Body of pancreas (tissue), 4 donors: ENCODE results near the gene UGDH. TPM values are rescaled to one million over a fixed set of nuclear protein-coding genes. Genes with fewer than 3 reads are reported as not detected.

Experiments used
- ATAC-seq: fragments of 150-250 bp; one replicate; pipeline ENCODE4 v1.9.1; 2016
- DNase-seq, 4 donors: peaks; one replicate each; pipeline ENCODE4 v3.0.0-alpha.2; 2019
- H3K27ac ChIP-seq, 4 donors: fragments of 200-600 bp; sonication (generic); 1 replicate in 3 of 4; 2 replicates in 1 of 4; pipeline versions ENCODE4 v1.5.1 to v1.6.1; 2016 to 2019; ENCODE audit warnings: mild to moderate bottlenecking in 1 of 4, mixed read lengths in 1 of 4, moderate library complexity in 1 of 4
- H3K27me3 ChIP-seq, 2 donors: fragments of 200-600 bp; sonication (generic); one replicate each; pipeline ENCODE4 v1.6.0; 2016; ENCODE audit warnings: mild to moderate bottlenecking in 1 of 2
- H3K36me3 ChIP-seq, 2 donors: fragments of 200-600 bp; sonication (generic); replicated peaks in 1 of 2; 2 replicates each; pipeline ENCODE4 v1.5.1; 2016; ENCODE audit warnings: low read depth in 2 of 2; ENCODE audit not compliant: insufficient read depth in 1 of 2
- H3K4me1 ChIP-seq: fragments of 200-600 bp; sonication (generic); one replicate; pipeline ENCODE4 v1.6.0; 2016
- H3K4me3 ChIP-seq, 2 donors: fragments of 200-600 bp; sonication (generic); 1 replicate in 1 of 2; 2 replicates in 1 of 2; pipeline ENCODE4 v1.5.1; 2016 to 2019
- H3K9me3 ChIP-seq, 3 donors: fragments of 200-600 bp; sonication (generic); 1 replicate in 2 of 3; 2 replicates in 1 of 3; pipeline ENCODE4 v1.5.1; 2016
- CTCF ChIP-seq, 7 experiments: fragments of 450-650 bp in 4 of 7; fragments of 200-600 bp in 3 of 7; sonication (generic) in 3 of 7; IDR thresholded peaks; one replicate each; pipeline ENCODE4 v1.5.1; 2016 to 2019; ENCODE audit warnings: antibody characterized with exemption in 7 of 7
- POLR2A ChIP-seq, 3 donors: fragments of 450-650 bp; IDR thresholded peaks; one replicate each; pipeline ENCODE4 v1.6.1; 2016; ENCODE audit warnings: antibody characterized with exemption in 3 of 3, mild to moderate bottlenecking in 2 of 3
- WGBS, 2 donors: methylation state at CpG; one replicate each; pipeline ENCODE4 v1.1.5; 2017; 5-methylcytosine and 5-hydroxymethylcytosine counted together
- intact Hi-C: fragments of 100-400 bp; cut with DNase I; formaldehyde crosslinking; loops from one replicate; pipeline ENCODE4 v1.15.1; 2023
- total RNA-seq, 2 donors: library from RNA; depleted of rRNA; stranded (reverse); fragments of >200 nt; gene quantifications; one replicate each; pipeline ENCODE4 v1.1.0, GENCODE V29; 2016

UGDH gene
- total RNA-seq, 2 donors from 2014 or later: 71.1 to 107 TPM

DNA sequence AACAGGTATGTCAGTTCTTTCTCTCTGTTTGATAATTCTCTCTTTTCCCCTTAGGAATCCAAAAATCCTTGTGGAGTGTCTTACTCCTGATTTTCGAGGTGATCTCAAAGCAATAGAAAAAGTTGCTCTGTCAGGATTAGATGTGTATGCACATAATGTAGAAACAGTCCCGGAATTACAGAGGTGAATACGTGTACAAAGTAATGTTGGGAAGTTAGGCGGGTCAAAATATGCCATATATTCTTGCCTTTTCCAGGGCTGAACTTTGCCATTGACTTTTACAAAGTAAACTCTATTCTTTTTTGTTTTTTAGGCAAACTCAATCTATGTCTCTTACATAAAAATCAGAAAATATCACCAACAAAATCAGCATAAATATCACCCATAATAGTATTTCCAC, 59.8 kb downstream of the UGDH start:
- no peaks in the 10 kb centered on the region for H3K27me3 ChIP-seq
- intact Hi-C loops: no loop called here
- H3K4me3 ChIP-seq: no peak overlapping the region
- WGBS, 2 donors: 86 to 88% methylated on average over 4 of the region's 4 CpGs
- no peak for TF ChIP-seq CTCF (IDR thresholded peaks at IDR 0.05)
- no peak for TF ChIP-seq POLR2A (IDR thresholded peaks at IDR 0.05)
- H3K27ac ChIP-seq: no peak overlapping the region
- no peaks in the 10 kb centered on the region for H3K9me3 ChIP-seq
- ATAC-seq: no peak
- no peak for DNase-seq
- H3K4me1 ChIP-seq: peaks cover 5% of the 10 kb centered on the region
- H3K36me3 ChIP-seq: peaks cover 0 to 5% of the 10 kb centered on the region in 2 donors

DNA sequence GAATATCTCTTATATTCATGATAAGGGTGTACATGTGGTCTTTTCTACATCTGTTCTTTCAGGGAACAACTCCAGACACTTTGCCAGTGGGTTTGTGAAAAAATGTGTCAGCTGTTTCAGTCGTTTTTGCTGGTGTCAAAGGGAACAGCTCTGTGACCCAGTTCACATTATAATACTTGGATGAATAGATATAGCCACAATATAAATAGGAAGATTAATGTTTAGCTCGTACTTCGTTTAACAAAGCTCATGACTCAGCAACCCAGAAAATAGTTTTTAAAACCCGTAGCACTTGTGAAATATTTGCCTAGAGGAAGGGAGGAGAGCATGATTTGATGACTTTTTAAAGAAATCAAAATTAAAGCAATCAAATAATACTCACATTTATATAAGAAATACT, 60.5 kb downstream of the UGDH start:
- ATAC-seq (no peak), DNase-seq (no peak)
- Histone ChIP-seq H3K9me3 (no peaks in the 10 kb centered on the region), H3K4me3 (no peak overlapping the region), H3K27ac (peak overlapping the region in 1 of 4 donors; percentile 41), H3K4me1 (peaks cover 5% of the 10 kb centered on the region), H3K36me3 (peaks cover 0 to 5% of the 10 kb centered on the region in 2 donors), H3K27me3 (no peaks in the 10 kb centered on the region)
- TF ChIP-seq POLR2A (IDR thresholded peaks at IDR 0.05): no peak
- TF ChIP-seq CTCF (IDR thresholded peaks at IDR 0.05): no peak
- WGBS, 2 donors: 17 to 21% methylated on average over 4 of the region's 4 CpGs
- intact Hi-C loops: no loop called here

GRCh38 chr4:39464886-39465501, 62.2 kb downstream of the UGDH start:
- intact Hi-C loops: no loop called here

DNA sequence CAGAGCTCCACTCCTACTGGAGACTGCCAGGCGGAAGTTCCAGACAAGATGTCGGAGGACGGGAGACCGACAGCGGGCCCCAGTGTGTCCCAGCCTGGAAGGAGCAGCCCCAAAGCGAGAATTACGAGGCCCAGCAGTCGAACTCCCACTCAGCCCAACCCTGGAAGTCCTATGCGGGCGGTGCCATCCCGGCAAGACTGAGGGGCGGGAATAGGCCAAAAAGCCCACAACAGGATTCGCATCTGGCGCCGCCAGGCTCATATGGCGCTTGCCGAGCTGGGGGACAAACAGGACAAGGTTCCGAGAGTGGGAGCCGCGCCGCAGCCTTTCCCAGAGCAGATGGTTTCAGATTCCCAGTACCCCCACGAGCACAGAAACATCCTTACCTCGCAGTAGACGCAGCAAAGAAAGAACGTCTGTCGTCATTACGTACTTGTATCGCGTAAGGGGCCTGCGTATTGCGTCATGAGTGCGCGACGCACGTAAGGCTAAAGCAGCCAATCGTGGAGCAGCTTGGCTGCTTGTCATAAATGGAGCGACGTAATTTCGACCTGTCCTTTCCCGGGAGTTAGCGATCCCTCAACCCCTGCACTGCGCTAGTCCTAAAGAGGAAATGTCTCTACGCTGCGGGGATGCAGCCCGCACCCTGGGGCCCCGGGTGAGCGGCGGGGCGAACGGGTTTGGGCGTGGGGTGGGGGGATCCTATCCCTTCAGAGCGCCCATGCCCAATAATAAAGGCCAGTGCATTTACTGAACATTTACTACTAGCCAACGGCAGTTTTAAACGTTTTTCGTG, 68.5 kb downstream of the UGDH start, which contains the start of the genes LIAS and RPL9:
LIAS (plus strand) TSS at position 552 of the 796 bp plus-strand sequence; CDS start at position 614, 62 bp downstream.
RPL9 (minus strand) TSS at position 418 of the 796 bp plus-strand sequence. CDS start 483 bp downstream, outside the sequence.
- ATAC-seq: peak; percentile 98
- intact Hi-C loops: no loop called here
- Histone ChIP-seq H3K9me3 (no peaks in the 10 kb centered on the region), H3K4me1 (peaks cover 38% of the 10 kb centered on the region), H3K36me3 (peaks cover 4 to 8% of the 10 kb centered on the region in 2 donors), H3K4me3 (peak within 1 kb of the TSS; percentile 41 to 50), H3K27me3 (no peaks in the 10 kb centered on the region), H3K27ac (peak within 1 kb of the TSS; percentile 85 to 94 (median 90))
- TF ChIP-seq CTCF (IDR thresholded peaks at IDR 0.05) (peak in 2 of 7 experiments; percentile 4 to 10), POLR2A (IDR thresholded peaks at IDR 0.05) (peak; percentile 76 to 97 (median 96))
- WGBS, 2 donors: 0 to 1% methylated on average over 22 to 55 of the region's 55 CpGs
- peak; percentile 97 to 99 (median 98) for DNase-seq

More at GRCh38 chr4:39464886-39465501, 62.2 kb downstream of the UGDH start:
- peaks cover 0 to 5% of the 10 kb centered on the region in 2 donors for H3K36me3 ChIP-seq
- H3K4me1 ChIP-seq: peaks cover 6% of the 10 kb centered on the region
- DNase-seq: no peak
- H3K4me3 ChIP-seq: no peak overlapping the region
- no peaks in the 10 kb centered on the region for H3K9me3 ChIP-seq
- 57 to 62% methylated on average over 2 of the region's 2 CpGs for WGBS, 2 donors
- no peak for ATAC-seq
- no peak for TF ChIP-seq CTCF (IDR thresholded peaks at IDR 0.05)
- TF ChIP-seq POLR2A (IDR thresholded peaks at IDR 0.05): no peak
- no peak overlapping the region for H3K27ac ChIP-seq
- H3K27me3 ChIP-seq: no peaks in the 10 kb centered on the region
